ENCODE data around the gene N4BP2.

DNA sequence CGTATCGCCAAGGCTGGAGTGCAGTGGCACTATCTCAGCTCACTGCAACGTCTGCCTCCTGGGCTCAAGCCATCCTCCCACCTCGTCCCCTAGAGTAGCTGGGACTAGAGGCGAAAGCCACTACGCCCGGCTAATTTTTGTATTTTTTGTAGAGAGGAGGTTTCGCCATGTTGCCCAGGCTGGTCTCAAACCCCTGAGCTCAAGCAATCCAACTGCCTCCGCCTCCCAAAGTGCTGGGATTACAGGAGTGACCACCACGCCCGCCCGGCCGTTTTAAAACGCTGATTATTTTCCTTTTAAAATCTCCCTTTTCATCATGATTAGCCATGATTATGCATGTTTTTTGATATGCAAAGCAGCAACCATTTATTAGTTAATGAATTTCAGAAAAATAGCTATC lies 2.2 kb downstream of the N4BP2 start:
- TF ChIP-seq, protein P1, sequence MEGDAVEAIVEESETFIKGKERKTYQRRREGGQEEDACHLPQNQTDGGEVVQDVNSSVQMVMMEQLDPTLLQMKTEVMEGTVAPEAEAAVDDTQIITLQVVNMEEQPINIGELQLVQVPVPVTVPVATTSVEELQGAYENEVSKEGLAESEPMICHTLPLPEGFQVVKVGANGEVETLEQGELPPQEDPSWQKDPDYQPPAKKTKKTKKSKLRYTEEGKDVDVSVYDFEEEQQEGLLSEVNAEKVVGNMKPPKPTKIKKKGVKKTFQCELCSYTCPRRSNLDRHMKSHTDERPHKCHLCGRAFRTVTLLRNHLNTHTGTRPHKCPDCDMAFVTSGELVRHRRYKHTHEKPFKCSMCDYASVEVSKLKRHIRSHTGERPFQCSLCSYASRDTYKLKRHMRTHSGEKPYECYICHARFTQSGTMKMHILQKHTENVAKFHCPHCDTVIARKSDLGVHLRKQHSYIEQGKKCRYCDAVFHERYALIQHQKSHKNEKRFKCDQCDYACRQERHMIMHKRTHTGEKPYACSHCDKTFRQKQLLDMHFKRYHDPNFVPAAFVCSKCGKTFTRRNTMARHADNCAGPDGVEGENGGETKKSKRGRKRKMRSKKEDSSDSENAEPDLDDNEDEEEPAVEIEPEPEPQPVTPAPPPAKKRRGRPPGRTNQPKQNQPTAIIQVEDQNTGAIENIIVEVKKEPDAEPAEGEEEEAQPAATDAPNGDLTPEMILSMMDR (IDR thresholded peaks at IDR 0.05), result no peak
- TF ChIP-seq POLR2A (IDR thresholded peaks at IDR 0.05), result no peak
